GM19023 (cell line): ENCODE data around the gene RTF1.

Experiments used
- ATAC-seq: cut with Tn5 transposase; IDR thresholded peaks from one replicate; pipeline ENCODE4 v1.9.1; 2021; ENCODE audit warnings: mild to moderate bottlenecking, moderate library complexity; ENCODE audit not compliant: unreplicated experiment

Gene RTF1

GRCh38 chr15:41484937-41485625 lies 68.2 kb downstream of the RTF1 start:
- no peak for ATAC-seq

- ATAC-seq = no peak
Measured at GRCh38 chr15:41486286-41486685, 69.4 kb downstream of the RTF1 start.

DNA sequence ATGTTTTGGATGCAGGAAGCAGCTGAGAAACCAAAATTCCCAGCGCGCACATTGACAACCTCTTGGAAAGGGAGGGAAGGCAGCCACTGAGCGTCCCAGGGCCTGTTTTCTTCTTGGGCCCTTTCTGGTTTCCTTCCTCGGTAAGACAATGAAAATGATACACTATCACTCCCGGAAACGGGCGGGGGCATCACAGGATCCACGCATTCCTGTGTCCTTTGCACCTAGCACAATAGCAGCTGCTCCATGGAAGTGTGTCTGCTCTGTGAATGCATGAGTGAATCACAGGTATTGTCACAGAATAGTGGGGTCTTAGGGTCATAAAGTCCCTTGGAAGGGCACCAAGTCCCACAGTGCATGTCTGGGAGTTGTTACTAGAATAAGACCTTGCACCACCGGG lies 70.5 kb downstream of the RTF1 start:
- no peak for ATAC-seq

DNA sequence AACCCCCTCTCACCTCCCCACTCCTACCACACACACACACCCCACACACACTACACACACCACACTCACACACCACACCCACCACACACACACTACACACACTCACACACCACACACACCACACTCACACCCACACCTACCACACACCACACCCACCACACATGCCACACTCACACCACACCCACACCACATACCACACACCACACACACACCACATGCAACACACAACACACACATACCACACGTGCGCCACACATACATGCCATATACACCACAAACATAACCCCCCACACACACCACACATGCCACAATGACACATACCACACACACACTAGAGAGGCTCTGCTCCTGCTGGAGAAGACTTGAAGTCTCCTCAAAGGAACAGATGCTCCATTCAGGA lies 70.9 kb downstream of the RTF1 start:
- no peak for ATAC-seq

DNA sequence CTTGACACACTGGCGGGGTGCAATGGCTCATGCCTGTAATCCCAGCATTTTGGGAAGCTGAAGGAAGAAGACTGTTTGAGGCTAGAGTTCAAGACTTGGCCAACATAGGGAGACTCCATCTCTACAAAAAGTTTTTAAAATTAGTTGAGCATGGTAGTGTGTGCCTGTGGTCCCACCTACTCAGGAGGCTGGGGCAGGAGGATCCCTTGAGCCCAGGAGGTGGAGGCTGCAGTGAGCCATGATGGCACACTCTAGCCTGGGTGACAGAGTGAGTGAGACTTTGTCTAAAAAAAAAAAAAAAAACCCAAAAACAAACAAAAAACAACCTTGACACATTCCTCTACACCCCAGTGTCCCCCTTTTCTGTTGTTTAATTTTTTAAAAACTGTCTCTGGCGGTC lies 72.7 kb downstream of the RTF1 start:
- ATAC-seq = no peak

DNA sequence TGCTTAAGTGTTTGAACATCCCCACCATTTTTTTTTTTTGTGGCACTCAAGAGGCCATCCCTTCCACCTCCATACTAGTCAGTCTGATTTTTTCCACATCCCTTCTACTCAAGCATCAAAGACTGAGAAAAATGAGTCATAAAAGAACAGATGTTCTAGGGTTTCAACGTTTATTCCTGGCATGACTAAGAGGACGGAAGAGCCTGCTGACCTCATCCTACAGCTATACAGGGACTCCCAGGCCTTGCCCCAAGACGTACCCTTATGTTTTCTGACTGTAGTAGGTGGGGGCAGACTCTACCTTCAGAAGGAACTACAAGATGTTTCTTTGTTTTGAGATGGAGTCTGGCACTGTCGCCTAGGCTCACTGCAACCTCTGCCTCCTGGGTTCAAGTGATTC lies 73.5 kb downstream of the RTF1 start:
- ATAC-seq = no peak

- ATAC-seq = no peak
Measured at GRCh38 chr15:41491889-41492288, 75.0 kb downstream of the RTF1 start.

DNA sequence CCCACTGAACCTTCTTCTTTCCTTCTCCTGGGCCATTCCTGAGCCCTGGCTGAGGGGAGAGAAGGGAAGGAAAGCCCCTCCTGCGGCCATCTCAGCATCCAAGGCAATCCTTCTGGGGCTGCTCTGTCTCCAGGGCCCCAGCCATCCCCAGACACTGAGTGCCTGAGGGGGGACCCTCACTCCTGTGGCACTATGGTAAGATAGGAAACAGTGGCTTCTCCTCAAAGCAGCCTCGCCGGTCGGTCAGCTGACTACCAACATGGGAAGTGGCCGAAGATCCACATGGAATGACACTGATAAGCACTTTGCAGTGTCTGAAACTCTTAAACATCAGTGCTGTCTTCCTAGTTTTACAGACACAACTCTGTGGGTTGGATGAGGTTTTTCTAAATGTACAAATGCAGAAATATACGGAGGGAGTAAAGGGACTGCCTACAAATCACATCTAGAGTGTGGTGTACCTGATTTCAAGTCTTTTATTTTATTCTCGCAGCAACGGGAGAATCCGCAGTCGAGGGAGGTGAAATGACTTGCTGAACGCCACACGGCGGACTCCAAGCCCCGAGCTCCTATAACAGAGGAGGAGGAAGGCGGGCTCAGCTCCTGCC lies 75.8 kb downstream of the RTF1 start:
- ATAC-seq = no peak

GRCh38 chr15:41493205-41493901 lies 76.5 kb downstream of the RTF1 start, which contains the start of gene ITPKA:
TSS of gene ITPKA (plus strand) at chr15:41493874. CDS start at chr15:41493928, 54 bp downstream.
- peak; percentile 66 for ATAC-seq

DNA sequence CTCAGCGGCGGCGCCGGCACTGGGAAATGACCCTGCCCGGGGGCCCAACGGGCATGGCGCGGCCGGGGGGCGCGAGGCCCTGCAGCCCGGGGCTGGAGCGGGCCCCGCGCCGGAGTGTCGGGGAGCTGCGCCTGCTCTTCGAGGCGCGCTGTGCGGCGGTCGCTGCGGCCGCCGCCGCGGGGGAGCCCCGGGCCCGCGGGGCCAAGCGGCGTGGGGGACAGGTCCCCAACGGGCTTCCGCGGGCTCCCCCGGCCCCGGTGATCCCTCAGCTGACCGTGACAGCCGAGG lies 77.0 kb downstream of the RTF1 start:
- peak; percentile 29 for ATAC-seq

GRCh38 chr15:41494190-41494921 lies 77.5 kb downstream of the RTF1 start:
- ATAC-seq = peak; percentile 21

- ATAC-seq = no peak
Measured at GRCh38 chr15:41494922-41495735, 78.2 kb downstream of the RTF1 start.

- ATAC-seq = no peak
Measured at GRCh38 chr15:41495736-41496599, 79.1 kb downstream of the RTF1 start.

- ATAC-seq = no peak
Measured at GRCh38 chr15:41498657-41499056, 81.8 kb downstream of the RTF1 start.

GRCh38 chr15:41499109-41499851 lies 82.4 kb downstream of the RTF1 start:
- no peak for ATAC-seq

- ATAC-seq = peak; percentile 41
Measured at GRCh38 chr15:41501191-41501917, 84.5 kb downstream of the RTF1 start.

GRCh38 chr15:41501931-41502794 lies 85.3 kb downstream of the RTF1 start:
- no peak for ATAC-seq
